ENCODE data around the gene PPP3CB. TPM values are rescaled to one million over a fixed set of nuclear protein-coding genes. Genes with fewer than 3 reads are reported as not detected.

Gene PPP3CB
- polyA plus RNA-seq, 4 donors: 21.3 to 43.7 (median 24.9) TPM

- H3K4me1 ChIP-seq (ENCODE audit: control insufficient read depth in 3 of 3, insufficient read depth in 2 of 3, low read depth in 1 of 3, low read length in 2 of 3): peaks cover 3 to 12% (median 7%) of the 10 kb centered on the region in 3 donors
- H3K27ac ChIP-seq (ENCODE audit: low read depth in 1 of 3, low read length in 2 of 3): no peak overlapping the region
- 80 to 87% (median 82%) methylated on average over 2 of the region's 2 CpGs for WGBS, 3 donors
- H3K4me3 ChIP-seq (ENCODE audit: low read depth in 1 of 3, low read length in 3 of 3): no peak overlapping the region
- H3K27me3 ChIP-seq (ENCODE audit: control insufficient read depth in 3 of 3, insufficient read depth in 3 of 3, low read length in 3 of 3): no peaks in the 10 kb centered on the region
- H3K36me3 ChIP-seq (ENCODE audit: control insufficient read depth in 3 of 3, insufficient read depth in 2 of 3, low read depth in 1 of 3, low read length in 3 of 3): peaks cover 0 to 15% (median 3%) of the 10 kb centered on the region in 3 donors
- no peaks in the 10 kb centered on the region for H3K9me3 ChIP-seq (ENCODE audit: control insufficient read depth in 2 of 2, insufficient read depth in 1 of 2, low read depth in 1 of 2, low read length in 1 of 2)
- no peak for DNase-seq
- no peak for FAIRE-seq
These were observed 1.8 kb upstream of the PPP3CB start for GRCh38 chr10:73497623-73498022.

DNA sequence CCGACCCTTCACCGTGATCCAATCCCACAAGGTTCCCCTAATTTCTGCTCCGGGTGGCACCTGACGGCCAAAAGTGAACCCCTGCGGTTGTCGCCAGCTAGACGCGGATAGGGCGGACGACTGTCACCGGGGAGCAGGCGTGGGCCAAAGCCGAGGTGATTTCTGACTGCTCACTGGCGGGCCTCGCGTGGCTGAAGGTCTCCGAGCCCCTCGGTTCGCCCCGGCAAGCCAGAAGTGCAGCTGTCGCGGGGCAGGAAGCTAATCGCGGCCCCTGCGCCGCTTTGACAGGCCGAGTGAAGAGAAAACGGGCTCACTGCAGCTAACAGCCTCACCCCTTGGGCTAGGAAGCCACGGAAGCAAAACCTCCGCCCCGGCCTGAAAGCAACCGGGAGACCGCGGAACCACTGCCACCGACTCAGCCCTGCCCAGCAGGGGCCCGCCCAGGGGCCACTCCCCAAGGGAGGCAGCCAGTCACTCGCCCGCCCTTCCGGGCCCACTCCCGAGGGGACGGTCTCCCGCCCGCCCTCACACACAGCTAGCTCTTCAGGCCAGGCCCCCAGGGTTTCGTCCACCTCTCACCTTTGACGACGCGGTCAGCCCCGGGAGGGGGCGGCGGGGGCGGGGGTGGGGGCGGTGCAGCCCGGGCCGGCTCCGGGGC lies 469 bp downstream of the PPP3CB start:
- FAIRE-seq (no peak), DNase-seq (peak; percentile 93 to 94)
- Histone ChIP-seq H3K9me3 (ENCODE audit: control insufficient read depth in 2 of 2, insufficient read depth in 1 of 2, low read depth in 1 of 2, low read length in 1 of 2) (no peaks in the 10 kb centered on the region), H3K4me3 (ENCODE audit: low read depth in 1 of 3, low read length in 3 of 3) (peak overlapping the region; percentile 76 to 93 (median 86)), H3K4me1 (ENCODE audit: control insufficient read depth in 3 of 3, insufficient read depth in 2 of 3, low read depth in 1 of 3, low read length in 2 of 3) (peaks cover 3 to 12% (median 7%) of the 10 kb centered on the region in 3 donors), H3K27ac (ENCODE audit: low read depth in 1 of 3, low read length in 2 of 3) (peak overlapping the region; percentile 90 to 99 (median 96)), H3K36me3 (ENCODE audit: control insufficient read depth in 3 of 3, insufficient read depth in 2 of 3, low read depth in 1 of 3, low read length in 3 of 3) (peaks cover 0 to 12% (median 3%) of the 10 kb centered on the region in 3 donors), H3K27me3 (ENCODE audit: control insufficient read depth in 3 of 3, insufficient read depth in 3 of 3, low read length in 3 of 3) (no peaks in the 10 kb centered on the region)
- 0% methylated on average over 37 to 55 of the region's 55 CpGs for whole genome bisulfite sequencing, 3 donors

DNA sequence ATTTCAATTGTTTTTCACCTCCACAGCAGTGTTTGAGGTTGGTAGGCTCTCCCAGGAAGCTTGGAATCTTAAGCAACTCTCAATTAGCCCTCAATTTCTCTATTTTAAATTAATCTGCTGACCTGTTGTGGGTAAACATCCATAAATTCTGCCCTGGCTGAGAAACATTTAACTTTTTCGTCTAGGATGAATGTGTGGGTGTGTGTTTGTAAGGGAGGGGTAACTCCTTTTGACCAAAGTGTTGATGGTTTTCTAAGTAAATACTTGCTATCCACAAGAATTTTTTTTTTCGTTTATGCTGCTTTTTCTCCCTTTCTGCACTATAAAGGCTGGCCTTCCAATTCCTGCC lies 973 bp downstream of the PPP3CB start:
- Histone ChIP-seq H3K27ac (ENCODE audit: low read depth in 1 of 3, low read length in 2 of 3) (peak overlapping the region; percentile 90 to 99 (median 96)), H3K4me1 (ENCODE audit: control insufficient read depth in 3 of 3, insufficient read depth in 2 of 3, low read depth in 1 of 3, low read length in 2 of 3) (peaks cover 5 to 12% (median 7%) of the 10 kb centered on the region in 3 donors), H3K36me3 (ENCODE audit: control insufficient read depth in 3 of 3, insufficient read depth in 2 of 3, low read depth in 1 of 3, low read length in 3 of 3) (peaks cover 0 to 11% (median 3%) of the 10 kb centered on the region in 3 donors), H3K27me3 (ENCODE audit: control insufficient read depth in 3 of 3, insufficient read depth in 3 of 3, low read length in 3 of 3) (no peaks in the 10 kb centered on the region), H3K4me3 (ENCODE audit: low read depth in 1 of 3, low read length in 3 of 3) (peak overlapping the region; percentile 76 to 93 (median 86)), H3K9me3 (ENCODE audit: control insufficient read depth in 2 of 2, insufficient read depth in 1 of 2, low read depth in 1 of 2, low read length in 1 of 2) (no peaks in the 10 kb centered on the region)
- WGBS, 3 donors: 0% methylated on average over 2 of the region's 2 CpGs
- no peak for FAIRE-seq
- DNase-seq: no peak

GRCh38 chr10:73494213-73494612 lies 1.6 kb downstream of the PPP3CB start:
- peak overlapping the region in 1 of 3 donors; percentile 5 for H3K4me3 ChIP-seq (ENCODE audit: low read depth in 1 of 3, low read length in 3 of 3)
- H3K27ac ChIP-seq (ENCODE audit: low read depth in 1 of 3, low read length in 2 of 3): no peak overlapping the region
- H3K9me3 ChIP-seq (ENCODE audit: control insufficient read depth in 2 of 2, insufficient read depth in 1 of 2, low read depth in 1 of 2, low read length in 1 of 2): no peaks in the 10 kb centered on the region
- H3K36me3 ChIP-seq (ENCODE audit: control insufficient read depth in 3 of 3, insufficient read depth in 2 of 3, low read depth in 1 of 3, low read length in 3 of 3): peaks cover 0 to 11% (median 3%) of the 10 kb centered on the region in 3 donors
- peaks cover 6 to 10% (median 7%) of the 10 kb centered on the region in 3 donors for H3K4me1 ChIP-seq (ENCODE audit: control insufficient read depth in 3 of 3, insufficient read depth in 2 of 3, low read depth in 1 of 3, low read length in 2 of 3)
- 93 to 94% (median 93%) methylated on average over 15 of the region's 15 CpGs for WGBS, 3 donors
- FAIRE-seq (no peak), DNase-seq (no peak)
- H3K27me3 ChIP-seq (ENCODE audit: control insufficient read depth in 3 of 3, insufficient read depth in 3 of 3, low read length in 3 of 3): no peaks in the 10 kb centered on the region

DNA sequence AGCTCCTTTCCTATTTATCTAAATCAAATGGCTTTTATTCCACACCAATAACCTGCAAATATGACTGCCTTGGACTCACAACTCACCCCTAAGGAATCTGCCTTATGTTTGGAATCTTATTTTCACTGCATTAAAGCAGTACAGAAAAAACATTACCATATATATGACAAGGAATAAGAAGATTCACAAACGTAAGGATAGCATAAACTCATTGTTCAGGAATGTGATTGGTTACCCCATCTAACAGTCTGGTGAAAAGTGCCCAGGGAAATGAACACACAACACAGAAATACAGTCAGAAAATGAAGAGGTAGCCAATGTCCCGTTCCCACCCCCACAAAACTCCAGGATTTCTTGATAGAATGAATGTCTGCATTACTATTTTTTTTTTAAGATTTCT lies 2.0 kb downstream of the PPP3CB start:
- H3K27me3 ChIP-seq (ENCODE audit: control insufficient read depth in 3 of 3, insufficient read depth in 3 of 3, low read length in 3 of 3): no peaks in the 10 kb centered on the region
- DNase-seq (no peak), FAIRE-seq (no peak)
- H3K4me3 ChIP-seq (ENCODE audit: low read depth in 1 of 3, low read length in 3 of 3): no peak overlapping the region
- no peak overlapping the region for H3K27ac ChIP-seq (ENCODE audit: low read depth in 1 of 3, low read length in 2 of 3)
- H3K4me1 ChIP-seq (ENCODE audit: control insufficient read depth in 3 of 3, insufficient read depth in 2 of 3, low read depth in 1 of 3, low read length in 2 of 3): peaks cover 4 to 8% (median 7%) of the 10 kb centered on the region in 3 donors
- peaks cover 0 to 10% (median 2%) of the 10 kb centered on the region in 3 donors for H3K36me3 ChIP-seq (ENCODE audit: control insufficient read depth in 3 of 3, insufficient read depth in 2 of 3, low read depth in 1 of 3, low read length in 3 of 3)
- no peaks in the 10 kb centered on the region for H3K9me3 ChIP-seq (ENCODE audit: control insufficient read depth in 2 of 2, insufficient read depth in 1 of 2, low read depth in 1 of 2, low read length in 1 of 2)
- WGBS, 3 donors: 29 to 56% (median 48%) methylated on average over 2 of the region's 2 CpGs

DNA sequence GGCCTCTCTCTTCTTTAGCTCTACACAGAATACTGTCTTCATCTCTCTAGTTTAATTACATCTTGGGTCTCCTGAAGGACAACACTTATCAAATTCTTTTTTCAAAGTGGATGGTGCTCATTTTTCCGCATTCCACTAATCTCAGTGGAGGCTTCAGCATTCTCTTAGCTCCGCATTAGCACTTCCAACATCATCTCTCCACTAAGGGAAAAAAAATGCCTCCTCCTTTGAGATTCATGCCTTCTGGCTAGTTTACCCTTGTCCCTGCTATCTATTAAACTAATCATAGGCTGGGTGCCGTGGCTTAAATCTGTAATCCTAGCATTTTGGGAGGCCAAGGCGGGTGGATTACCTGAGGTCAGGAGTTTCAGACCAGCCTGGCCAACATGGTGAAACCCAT lies 9.2 kb downstream of the PPP3CB start:
- whole genome bisulfite sequencing, 3 donors: 96 to 98% (median 97%) methylated on average over 4 of the region's 4 CpGs
- no peaks in the 10 kb centered on the region for H3K9me3 ChIP-seq (ENCODE audit: control insufficient read depth in 2 of 2, insufficient read depth in 1 of 2, low read depth in 1 of 2, low read length in 1 of 2)
- peaks cover 0 to 17% (median 0%) of the 10 kb centered on the region in 3 donors for H3K36me3 ChIP-seq (ENCODE audit: control insufficient read depth in 3 of 3, insufficient read depth in 2 of 3, low read depth in 1 of 3, low read length in 3 of 3)
- H3K4me3 ChIP-seq (ENCODE audit: low read depth in 1 of 3, low read length in 3 of 3): no peak overlapping the region
- no peak overlapping the region for H3K27ac ChIP-seq (ENCODE audit: low read depth in 1 of 3, low read length in 2 of 3)
- no peaks in the 10 kb centered on the region for H3K27me3 ChIP-seq (ENCODE audit: control insufficient read depth in 3 of 3, insufficient read depth in 3 of 3, low read length in 3 of 3)
- FAIRE-seq: no peak
- DNase-seq: no peak
- H3K4me1 ChIP-seq (ENCODE audit: control insufficient read depth in 3 of 3, insufficient read depth in 2 of 3, low read depth in 1 of 3, low read length in 2 of 3): peaks cover 0 to 2% (median 0%) of the 10 kb centered on the region in 3 donors

GRCh38 chr10:73485320-73485719 lies 10.5 kb downstream of the PPP3CB start:
- Histone ChIP-seq H3K36me3 (ENCODE audit: control insufficient read depth in 3 of 3, insufficient read depth in 2 of 3, low read depth in 1 of 3, low read length in 3 of 3) (peaks cover 0 to 17% (median 0%) of the 10 kb centered on the region in 3 donors), H3K27me3 (ENCODE audit: control insufficient read depth in 3 of 3, insufficient read depth in 3 of 3, low read length in 3 of 3) (no peaks in the 10 kb centered on the region), H3K4me1 (ENCODE audit: control insufficient read depth in 3 of 3, insufficient read depth in 2 of 3, low read depth in 1 of 3, low read length in 2 of 3) (peaks cover 0 to 2% (median 0%) of the 10 kb centered on the region in 3 donors), H3K27ac (ENCODE audit: low read depth in 1 of 3, low read length in 2 of 3) (no peak overlapping the region), H3K4me3 (ENCODE audit: low read depth in 1 of 3, low read length in 3 of 3) (no peak overlapping the region), H3K9me3 (ENCODE audit: control insufficient read depth in 2 of 2, insufficient read depth in 1 of 2, low read depth in 1 of 2, low read length in 1 of 2) (no peaks in the 10 kb centered on the region)
- whole genome bisulfite sequencing, 3 donors: 29 to 61% (median 55%) methylated on average over 1 of the region's 1 CpG
- no peak for FAIRE-seq
- no peak for DNase-seq

DNA sequence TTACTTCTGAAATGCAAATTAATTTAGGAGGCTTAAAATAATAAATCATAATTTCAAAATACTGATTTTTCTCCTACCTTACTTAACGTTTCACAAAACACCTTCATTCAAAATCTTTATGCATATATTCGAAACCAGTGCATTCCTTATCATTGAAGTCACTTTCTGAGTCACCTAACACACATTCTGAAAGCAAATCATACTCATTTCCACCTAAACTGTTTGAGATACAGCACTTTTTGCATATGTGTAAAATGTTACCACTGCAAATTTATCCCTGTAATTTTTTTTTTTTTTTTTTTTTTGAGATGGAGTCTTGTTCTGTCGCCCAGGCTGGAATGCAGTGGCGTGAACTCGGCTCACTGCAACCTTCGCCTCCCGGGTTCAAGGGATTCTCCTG lies 15.7 kb downstream of the PPP3CB start:
- H3K27me3 ChIP-seq (ENCODE audit: control insufficient read depth in 3 of 3, insufficient read depth in 3 of 3, low read length in 3 of 3): no peaks in the 10 kb centered on the region
- H3K9me3 ChIP-seq (ENCODE audit: control insufficient read depth in 2 of 2, insufficient read depth in 1 of 2, low read depth in 1 of 2, low read length in 1 of 2): no peaks in the 10 kb centered on the region
- FAIRE-seq (no peak), DNase-seq (no peak)
- H3K27ac ChIP-seq (ENCODE audit: low read depth in 1 of 3, low read length in 2 of 3): no peak overlapping the region
- H3K4me1 ChIP-seq (ENCODE audit: control insufficient read depth in 3 of 3, insufficient read depth in 2 of 3, low read depth in 1 of 3, low read length in 2 of 3): no peaks in the 10 kb centered on the region
- WGBS, 3 donors: 73 to 85% (median 81%) methylated on average over 7 of the region's 7 CpGs
- no peak overlapping the region for H3K4me3 ChIP-seq (ENCODE audit: low read depth in 1 of 3, low read length in 3 of 3)
- H3K36me3 ChIP-seq (ENCODE audit: control insufficient read depth in 3 of 3, insufficient read depth in 2 of 3, low read depth in 1 of 3, low read length in 3 of 3): peaks cover 3 to 22% (median 4%) of the 10 kb centered on the region in 3 donors

- Histone ChIP-seq H3K9me3 (ENCODE audit: control insufficient read depth in 2 of 2, insufficient read depth in 1 of 2, low read depth in 1 of 2, low read length in 1 of 2) (no peaks in the 10 kb centered on the region), H3K4me1 (ENCODE audit: control insufficient read depth in 3 of 3, insufficient read depth in 2 of 3, low read depth in 1 of 3, low read length in 2 of 3) (no peaks in the 10 kb centered on the region), H3K27ac (ENCODE audit: low read depth in 1 of 3, low read length in 2 of 3) (no peak overlapping the region), H3K36me3 (ENCODE audit: control insufficient read depth in 3 of 3, insufficient read depth in 2 of 3, low read depth in 1 of 3, low read length in 3 of 3) (peaks cover 4 to 29% (median 7%) of the 10 kb centered on the region in 3 donors), H3K4me3 (ENCODE audit: low read depth in 1 of 3, low read length in 3 of 3) (no peak overlapping the region), H3K27me3 (ENCODE audit: control insufficient read depth in 3 of 3, insufficient read depth in 3 of 3, low read length in 3 of 3) (no peaks in the 10 kb centered on the region)
- 62 to 83% (median 74%) methylated on average over 3 of the region's 3 CpGs for WGBS, 3 donors
- FAIRE-seq (no peak), DNase-seq (no peak)
These were observed 17.2 kb downstream of the PPP3CB start for GRCh38 chr10:73478636-73479035.
